GM12878 (cell line): ENCODE results near the gene KCND3. TPM values are rescaled to one million over a fixed set of nuclear protein-coding genes. Genes with fewer than 3 reads are reported as not detected.

Experiments used
- ATAC-seq: fragments of 200-7000 bp; cut with Tn5 transposase; 3 replicates; pipeline ENCODE4 v1.9.1; 2020; ENCODE audit warnings: mild to moderate bottlenecking, moderate library complexity
- BruUV-seq: library from RNA; stranded (reverse); fragments of 400-500 nt; replicated peaks from 2 replicates; lab custom pipeline; 2021; lab: Mats Ljungman, UMichigan
- CTCF ChIA-PET: fragments of 300-600 bp; sonication (Branson Sonifier 250); formaldehyde crosslinking; extraction: SDS; loops from one replicate; lab custom pipeline; 2021; ENCODE audit warnings: inconsistent platforms; lab: Yijun Ruan, JAX
- POLR2A ChIA-PET: fragments of 350-600 bp; formaldehyde crosslinking; extraction: SDS; loops from one replicate; lab custom pipeline; 2021; ENCODE audit warnings: inconsistent platforms; lab: Charles Lee
- RAD21 ChIA-PET: fragments of 300-600 bp; sonication (Branson Sonifier 250); formaldehyde crosslinking; loops from one replicate; lab custom pipeline; 2023; ENCODE audit warnings: antibody characterized with exemption; ENCODE audit not compliant: unreplicated experiment; lab: Charles Lee
- SMC1A ChIA-PET: fragments of 300-600 bp; sonication (Branson Sonifier 250); formaldehyde crosslinking; loops from one replicate; lab custom pipeline; 2023; ENCODE audit not compliant: unreplicated experiment, uncharacterized antibody; lab: Charles Lee
- DNase-seq: peaks from one replicate; pipeline ENCODE4 v3.0.0-alpha.2; 2011; ENCODE audit warnings: low read depth, low spot score
- FAIRE-seq: peaks from 3 replicates; lab custom pipeline; 2011; peaks lifted over from hg19 to GRCh38; lab: Jason Lieb, UNC
- H2AFZ ChIP-seq: 2 replicates; pipeline ENCODE4 v1.6.0; 2011; ENCODE audit warnings: low read depth, low read length, control low read depth; ENCODE audit not compliant: control insufficient read depth
- H3K27ac ChIP-seq: 2 replicates; pipeline ENCODE4 v1.5.1; 2011; ENCODE audit warnings: control low read depth; ENCODE audit not compliant: control insufficient read depth, insufficient read depth
- H3K27me3 ChIP-seq, 2 experiments: replicated peaks in 1 of 2; 2 replicates each; pipeline versions ENCODE4 v1.6.0 to v1.6.1; 2011; ENCODE audit warnings: low read length in 1 of 2; ENCODE audit not compliant: control insufficient read depth in 2 of 2, insufficient read depth in 2 of 2
- H3K36me3 ChIP-seq, 2 experiments: 2 replicates each; pipeline ENCODE4 v1.5.1; 2011; ENCODE audit warnings: low read length in 1 of 2; ENCODE audit not compliant: control insufficient read depth in 2 of 2, insufficient read depth in 2 of 2
- H3K4me1 ChIP-seq: 2 replicates; pipeline ENCODE4 v1.6.1; 2011; ENCODE audit warnings: mild to moderate bottlenecking, low read length, moderate library complexity, mixed read lengths; ENCODE audit not compliant: control insufficient read depth, insufficient read depth
- H3K4me2 ChIP-seq: 2 replicates; pipeline ENCODE4 v1.6.0; 2011; ENCODE audit warnings: control low read depth; ENCODE audit not compliant: control insufficient read depth, insufficient read depth
- H3K4me3 ChIP-seq: fragments of 200-600 bp; sonication (generic); 2 replicates; pipeline ENCODE4 v1.5.1; 2016
- H3K79me2 ChIP-seq: 2 replicates; pipeline ENCODE4 v1.6.0; 2011; ENCODE audit warnings: low read length; ENCODE audit not compliant: control insufficient read depth, insufficient read depth
- H3K9ac ChIP-seq: 2 replicates; pipeline ENCODE4 v1.8.0; 2011; ENCODE audit warnings: low read length, control low read depth, mixed read lengths; ENCODE audit not compliant: control insufficient read depth, insufficient read depth
- H3K9me3 ChIP-seq: replicated peaks from 3 replicates; pipeline ENCODE4 v1.5.1; 2011; ENCODE audit warnings: mild to moderate bottlenecking, low read length; ENCODE audit not compliant: control insufficient read depth, insufficient read depth
- H4K20me1 ChIP-seq: 2 replicates; pipeline ENCODE4 v1.6.0; 2011; ENCODE audit not compliant: control insufficient read depth, insufficient read depth
- EED ChIP-seq: sonication (generic); IDR thresholded peaks from 2 replicates; pipeline ENCODE4 v1.6.1; 2016; ENCODE audit warnings: antibody characterized with exemption, low read depth
- ESRRA ChIP-seq: IDR thresholded peaks from 2 replicates; pipeline ENCODE4 v1.6.1; 2012; ENCODE audit warnings: mild to moderate bottlenecking, low read length, improper control_type of control experiment
- MTA3 ChIP-seq: IDR thresholded peaks from 2 replicates; pipeline ENCODE4 v1.6.1; 2012; ENCODE audit warnings: low read length, inconsistent platforms, borderline replicate concordance
- POLR2AphosphoS5 ChIP-seq: IDR thresholded peaks from 2 replicates; pipeline ENCODE4 v1.6.1; 2011; ENCODE audit warnings: mild to moderate bottlenecking, low read length, inconsistent platforms
- ZBED1 ChIP-seq: IDR thresholded peaks from 2 replicates; pipeline ENCODE4 v1.6.1; 2016; ENCODE audit warnings: borderline replicate concordance
- WGBS: methylation state at CpG from one replicate; pipeline ENCODE4 v1.1.6; 2016; ENCODE audit warnings: low lambda C conversion rate; ENCODE audit not compliant: insufficient replicate concordance, insufficient coverage; ENCODE audit errors: missing lambda C conversion rate; 5-methylcytosine and 5-hydroxymethylcytosine counted together
- in situ Hi-C: fragments of 300-500 bp; cut with MboI; formaldehyde crosslinking; loops from 9 replicates; pipeline ENCODE4 v1.14.3; 2018; ENCODE audit warnings: mixed read lengths
- intact Hi-C: fragments of 100-400 bp; cut with micrococcal nuclease; formaldehyde crosslinking; loops from one replicate; pipeline ENCODE4 v1.14.2; 2022; ENCODE audit not compliant: unreplicated experiment
- polyA plus RNA-seq, 11 experiments: library from polyadenylated mRNA; depleted of rRNA in 4 of 11; unstranded in 6 of 11; stranded (reverse) in 5 of 11; fragments of >200 nt; fragmentation: Nextera tagmentation in 4 of 11; fragmentation: Illumina TruSeq in 1 of 11; extraction: Ambion mirVana in 4 of 11; extraction: Trizol in 1 of 11; gene quantifications; 1 replicate in 1 of 11; 2 replicates in 10 of 11; pipeline versions ENCODE4 v1.2.1 to v1.2.3, GENCODE V29; 2011 to 2016; ENCODE audit warnings: inconsistent platforms in 2 of 11, missing spikeins in 2 of 11, low read depth in 1 of 11
- total RNA-seq, 4 experiments: library from RNA; depleted of rRNA in 3 of 4; stranded (reverse); fragments of >200 nt in 3 of 4; fragmentation: Illumina TruSeq in 1 of 4; extraction: Trizol in 1 of 4; gene quantifications; 2 replicates each; pipeline versions ENCODE4 v1.2.1 to v1.2.3, GENCODE V29; 2013 to 2021
- TF ChIP-seq, protein P1 (sequence below): fragments of 450-650 bp; IDR thresholded peaks from 2 replicates; pipeline ENCODE4 v1.6.1; 2017; ENCODE audit warnings: mild to moderate bottlenecking, moderate library complexity
- TF ChIP-seq, protein P2 (sequence below): fragments of 450-650 bp; IDR thresholded peaks from 2 replicates; pipeline ENCODE4 v1.6.1; 2017; ENCODE audit warnings: low read depth, mild to moderate bottlenecking, moderate library complexity

The KCND3 gene
- total and polyA plus RNA-seq, 10 of the 15 experiments (the other 5 are each of a cell fraction or from before 2014, with no cell fraction given): 0.02 TPM; not detected in 9

DNA sequence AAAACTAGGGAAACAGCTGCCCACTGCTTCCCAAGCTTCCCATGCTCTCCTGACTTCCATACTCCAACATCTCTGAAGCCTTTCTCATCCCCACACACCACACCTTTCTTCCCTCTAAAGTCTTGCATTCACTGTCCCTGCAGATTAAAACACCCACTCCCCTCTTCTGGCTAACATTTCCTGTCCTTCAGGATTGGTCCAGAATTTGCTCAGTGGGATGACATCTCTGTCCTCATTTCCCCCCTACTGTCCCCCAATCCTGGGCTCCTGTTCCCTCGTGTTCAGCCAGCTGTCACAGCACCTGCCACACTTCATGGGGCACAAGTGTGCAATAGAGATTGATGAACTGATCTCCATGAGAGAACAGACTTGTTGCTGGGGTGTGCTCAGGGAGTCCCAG lies 82.7 kb downstream of the KCND3 start:
- Histone ChIP-seq H3K4me3 (no peak overlapping the region), H3K36me3 (no peaks in the 10 kb centered on the region), H3K4me1 (no peaks in the 10 kb centered on the region), H3K79me2 (no peaks in the 10 kb centered on the region), H3K4me2 (no peak overlapping the region), H3K9me3 (no peaks in the 10 kb centered on the region), H2AFZ (no peak overlapping the region), H3K27me3 (peaks cover 0 to 4% of the 10 kb centered on the region in 2 experiments; a peak in 2 of 4 replicates), H4K20me1 (no peaks in the 10 kb centered on the region), H3K27ac (no peak overlapping the region), H3K9ac (no peak overlapping the region)
- no peak for DNase-seq
- CTCF ChIA-PET: no interaction called here
- ATAC-seq: no peak
- intact Hi-C loops: no loop called here
- RAD21 ChIA-PET: no interaction called here
- SMC1A ChIA-PET: no interaction called here
- POLR2A ChIA-PET: no interaction called here
- TF ChIP-seq POLR2AphosphoS5 (no peak), EED (no peak), MTA3 (no peak), ESRRA (no peak), ZBED1 (no peak)
- TF ChIP-seq, protein P1, sequence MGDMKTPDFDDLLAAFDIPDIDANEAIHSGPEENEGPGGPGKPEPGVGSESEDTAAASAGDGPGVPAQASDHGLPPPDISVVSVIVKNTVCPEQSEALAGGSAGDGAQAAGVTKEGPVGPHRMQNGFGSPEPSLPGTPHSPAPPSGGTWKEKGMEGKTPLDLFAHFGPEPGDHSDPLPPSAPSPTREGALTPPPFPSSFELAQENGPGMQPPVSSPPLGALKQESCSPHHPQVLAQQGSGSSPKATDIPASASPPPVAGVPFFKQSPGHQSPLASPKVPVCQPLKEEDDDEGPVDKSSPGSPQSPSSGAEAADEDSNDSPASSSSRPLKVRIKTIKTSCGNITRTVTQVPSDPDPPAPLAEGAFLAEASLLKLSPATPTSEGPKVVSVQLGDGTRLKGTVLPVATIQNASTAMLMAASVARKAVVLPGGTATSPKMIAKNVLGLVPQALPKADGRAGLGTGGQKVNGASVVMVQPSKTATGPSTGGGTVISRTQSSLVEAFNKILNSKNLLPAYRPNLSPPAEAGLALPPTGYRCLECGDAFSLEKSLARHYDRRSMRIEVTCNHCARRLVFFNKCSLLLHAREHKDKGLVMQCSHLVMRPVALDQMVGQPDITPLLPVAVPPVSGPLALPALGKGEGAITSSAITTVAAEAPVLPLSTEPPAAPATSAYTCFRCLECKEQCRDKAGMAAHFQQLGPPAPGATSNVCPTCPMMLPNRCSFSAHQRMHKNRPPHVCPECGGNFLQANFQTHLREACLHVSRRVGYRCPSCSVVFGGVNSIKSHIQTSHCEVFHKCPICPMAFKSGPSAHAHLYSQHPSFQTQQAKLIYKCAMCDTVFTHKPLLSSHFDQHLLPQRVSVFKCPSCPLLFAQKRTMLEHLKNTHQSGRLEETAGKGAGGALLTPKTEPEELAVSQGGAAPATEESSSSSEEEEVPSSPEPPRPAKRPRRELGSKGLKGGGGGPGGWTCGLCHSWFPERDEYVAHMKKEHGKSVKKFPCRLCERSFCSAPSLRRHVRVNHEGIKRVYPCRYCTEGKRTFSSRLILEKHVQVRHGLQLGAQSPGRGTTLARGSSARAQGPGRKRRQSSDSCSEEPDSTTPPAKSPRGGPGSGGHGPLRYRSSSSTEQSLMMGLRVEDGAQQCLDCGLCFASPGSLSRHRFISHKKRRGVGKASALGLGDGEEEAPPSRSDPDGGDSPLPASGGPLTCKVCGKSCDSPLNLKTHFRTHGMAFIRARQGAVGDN: no peak
- TF ChIP-seq, protein P2, sequence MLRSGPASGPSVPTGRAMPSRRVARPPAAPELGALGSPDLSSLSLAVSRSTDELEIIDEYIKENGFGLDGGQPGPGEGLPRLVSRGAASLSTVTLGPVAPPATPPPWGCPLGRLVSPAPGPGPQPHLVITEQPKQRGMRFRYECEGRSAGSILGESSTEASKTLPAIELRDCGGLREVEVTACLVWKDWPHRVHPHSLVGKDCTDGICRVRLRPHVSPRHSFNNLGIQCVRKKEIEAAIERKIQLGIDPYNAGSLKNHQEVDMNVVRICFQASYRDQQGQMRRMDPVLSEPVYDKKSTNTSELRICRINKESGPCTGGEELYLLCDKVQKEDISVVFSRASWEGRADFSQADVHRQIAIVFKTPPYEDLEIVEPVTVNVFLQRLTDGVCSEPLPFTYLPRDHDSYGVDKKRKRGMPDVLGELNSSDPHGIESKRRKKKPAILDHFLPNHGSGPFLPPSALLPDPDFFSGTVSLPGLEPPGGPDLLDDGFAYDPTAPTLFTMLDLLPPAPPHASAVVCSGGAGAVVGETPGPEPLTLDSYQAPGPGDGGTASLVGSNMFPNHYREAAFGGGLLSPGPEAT: no peak
- no peak for FAIRE-seq
- BruUV-seq: no TSS peak
- in situ Hi-C loops: no loop called here
- WGBS: 0% methylated on average over 1 of the region's 1 CpG
